GM21576 (cell line): ENCODE results near the gene NTS.

Experiments used
- ATAC-seq: cut with Tn5 transposase; IDR thresholded peaks from one replicate; pipeline ENCODE4 v1.9.1; 2021; ENCODE audit warnings: mild to moderate bottlenecking, moderate library complexity; ENCODE audit not compliant: unreplicated experiment

NTS gene

DNA sequence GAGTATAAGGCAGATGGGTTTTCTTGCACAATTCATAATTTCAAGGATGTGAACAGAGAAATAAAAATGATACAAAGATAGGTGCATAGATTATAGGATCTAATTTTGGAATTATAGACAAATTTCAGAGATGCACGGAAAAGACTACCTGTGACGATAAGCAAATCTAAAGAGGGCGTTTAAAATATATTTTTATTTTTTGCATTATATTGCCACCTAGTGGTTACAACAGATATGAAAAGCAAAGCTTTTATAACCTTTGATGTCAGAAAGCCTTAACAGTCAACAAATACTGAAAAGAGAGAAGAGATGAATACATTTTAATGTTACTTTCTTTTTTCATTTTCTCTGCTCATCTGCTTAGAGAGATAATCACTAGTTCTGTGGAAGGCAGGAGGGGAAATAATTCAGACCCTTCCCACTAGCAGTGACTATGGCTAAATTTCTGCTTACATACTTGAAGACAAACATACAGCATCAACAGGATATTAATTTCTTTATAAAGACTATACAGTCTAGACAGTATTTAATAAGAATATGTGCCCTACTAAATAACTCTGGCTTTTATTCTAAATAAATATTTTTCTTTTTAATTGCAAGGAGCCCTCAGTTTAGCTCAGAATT, 46.3 kb downstream of the NTS start:
- ATAC-seq = no peak

DNA sequence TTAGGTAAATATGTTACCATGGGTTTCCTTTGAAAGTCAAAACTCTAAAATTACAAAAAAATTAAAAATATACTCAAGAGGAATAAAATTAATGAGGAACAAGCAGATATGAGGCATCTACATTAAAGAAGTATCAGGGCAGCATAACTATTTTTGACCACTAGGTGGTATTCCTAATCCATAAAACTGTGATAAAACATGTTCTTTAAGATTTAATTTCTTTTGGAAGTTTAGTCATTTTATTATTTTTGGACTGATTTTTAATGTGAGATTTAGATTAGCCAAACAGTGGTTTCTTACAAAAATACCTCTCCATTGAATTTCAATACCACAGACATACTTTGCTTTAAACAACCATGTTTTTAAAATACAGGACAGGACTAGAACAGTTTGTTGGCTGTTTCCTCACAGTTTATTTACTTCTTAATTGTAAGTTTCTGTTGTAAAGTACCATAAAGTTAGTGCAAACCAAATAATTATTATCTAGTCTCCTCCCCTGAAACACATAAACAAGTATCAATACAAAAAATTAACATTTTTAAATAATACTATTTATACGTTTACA, 49.8 kb downstream of the NTS start:
- ATAC-seq = no peak

DNA sequence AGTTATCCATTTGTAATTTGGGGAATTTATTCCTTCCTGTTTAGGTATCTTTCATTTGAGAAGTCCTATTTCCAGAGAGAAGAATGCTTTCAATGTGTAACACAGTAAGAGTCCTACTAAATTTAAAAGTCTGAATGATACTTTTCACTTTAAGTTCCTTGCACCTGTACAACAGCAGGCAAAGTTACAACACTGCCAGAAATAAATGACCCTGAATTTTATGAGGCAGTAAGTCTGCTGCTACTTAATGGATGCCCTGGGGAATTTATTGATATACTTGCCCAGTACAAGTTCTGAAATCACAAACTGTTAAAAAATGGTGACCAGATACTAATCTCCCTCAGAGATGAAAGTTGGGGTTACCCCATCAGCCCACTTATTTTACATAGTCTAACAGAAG, 53.1 kb downstream of the NTS start:
- ATAC-seq = no peak
